Lower leg skin (tissue), 4 donors: ENCODE data around the gene CLEC20A. TPM values are rescaled to one million over a fixed set of nuclear protein-coding genes. Genes with fewer than 3 reads are reported as not detected.

ENCODE experiments used
- DNase-seq, 2 donors: peaks; one replicate each; pipeline ENCODE4 v3.0.0-alpha.2; 2019; ENCODE audit warnings: low spot score in 2 of 2
- H3K4me3 ChIP-seq: fragments of 200-600 bp; sonication (generic); 2 replicates; pipeline ENCODE4 v1.5.1; 2017; ENCODE audit warnings: mild to moderate bottlenecking, low read depth; ENCODE audit not compliant: poor library complexity, severe bottlenecking
- CTCF ChIP-seq, 3 donors: fragments of 450-650 bp; IDR thresholded peaks; one replicate each; pipeline ENCODE4 v1.5.1; 2016; ENCODE audit warnings: antibody characterized with exemption in 3 of 3, mild to moderate bottlenecking in 3 of 3, moderate library complexity in 2 of 3
- POLR2A ChIP-seq, 2 donors: fragments of 450-650 bp; IDR thresholded peaks; one replicate each; pipeline ENCODE4 v1.6.1; 2016 to 2017; ENCODE audit warnings: antibody characterized with exemption in 2 of 2, mild to moderate bottlenecking in 1 of 2, moderate library complexity in 1 of 2
- WGBS, 2 donors: methylation state at CpG; one replicate each; pipeline ENCODE4 v1.1.5; 2018; 5-methylcytosine and 5-hydroxymethylcytosine counted together
- intact Hi-C: fragments of 100-400 bp; cut with DNase I; formaldehyde crosslinking; loops from one replicate; pipeline ENCODE4 v1.15.0; 2023; ENCODE audit warnings: low total_unique reads
- total RNA-seq, 4 donors: library from RNA; depleted of rRNA; stranded (reverse); fragments of >200 nt; gene quantifications; one replicate each; pipeline ENCODE4 v1.1.0, GENCODE V29; 2016

Gene CLEC20A
- total RNA-seq, 4 donors from 2014 or later, result not detected

- WGBS, 2 donors, result 74 to 92% methylated on average over 2 of the region's 2 CpGs
- no peak for TF ChIP-seq POLR2A (IDR thresholded peaks at IDR 0.05)
- TF ChIP-seq CTCF (IDR thresholded peaks at IDR 0.05), result no peak
- intact Hi-C loops, result no loop called here
- DNase-seq, result no peak
- H3K4me3 ChIP-seq, result no peak overlapping the region
Observed at GRCh38 chr1:178436899-178437298, 59.9 kb downstream of the CLEC20A start.

GRCh38 chr1:178434899-178435435 lies 61.8 kb downstream of the CLEC20A start:
- intact Hi-C loops, result no loop called here
- TF ChIP-seq POLR2A (IDR thresholded peaks at IDR 0.05) (no peak), CTCF (IDR thresholded peaks at IDR 0.05) (no peak)
- no peak for DNase-seq
- H3K4me3 ChIP-seq, result no peak overlapping the region

- intact Hi-C loops, result no loop called here
- no peak overlapping the region for H3K4me3 ChIP-seq
- 39 to 58% methylated on average over 1 of the region's 1 CpG for WGBS, 2 donors
- DNase-seq, result no peak
- TF ChIP-seq CTCF (IDR thresholded peaks at IDR 0.05) (no peak), POLR2A (IDR thresholded peaks at IDR 0.05) (no peak)
Observed at GRCh38 chr1:178434360-178434759, 62.4 kb downstream of the CLEC20A start.

Other genes with a start within 250 kb of the CLEC20A start
- 1 to 10 TPM in 1 of 4 donors, not detected in 3; 1.4 TPM for gene TEX35, start 16.1 kb upstream of the CLEC20A start, total RNA-seq
- gene RALGPS2, start 228.3 kb upstream of the CLEC20A start, total RNA-seq, result 10 to 100 TPM; 26.2 to 33.5 (median 31.7) TPM